H9 (cell line): Measurements from ENCODE around the gene GRID2. TPM values are rescaled to one million over a fixed set of nuclear protein-coding genes. Genes with fewer than 3 reads are reported as not detected.

Experiments used
- DNase-seq: peaks from one replicate; pipeline ENCODE4 v3.0.0-alpha.2; 2017
- H2AFZ ChIP-seq: one replicate; pipeline ENCODE4 v1.6.1; 2013; ENCODE audit warnings: mild to moderate bottlenecking, low read length, control low read depth, moderate library complexity
- H2AK5ac ChIP-seq: 2 replicates; pipeline ENCODE4 v1.6.1; 2013; ENCODE audit warnings: low read length, control low read depth, mixed read lengths; ENCODE audit not compliant: insufficient read length
- H2BK120ac ChIP-seq: one replicate; pipeline ENCODE4 v1.6.1; 2013; ENCODE audit warnings: low read depth, mild to moderate bottlenecking, low read length, control low read depth, inconsistent platforms; ENCODE audit not compliant: poor library complexity, severe bottlenecking
- H2BK12ac ChIP-seq: 2 replicates; pipeline ENCODE4 v1.6.1; 2013; ENCODE audit warnings: low read length, control low read depth, mixed read lengths, low read depth; ENCODE audit not compliant: insufficient read length
- H2BK15ac ChIP-seq: 2 replicates; pipeline ENCODE4 v1.6.1; 2013; ENCODE audit warnings: low read depth, low read length, control low read depth
- H2BK20ac ChIP-seq: one replicate; pipeline ENCODE4 v1.6.1; 2013; ENCODE audit warnings: low read depth, mild to moderate bottlenecking, low read length, control low read depth, inconsistent platforms; ENCODE audit not compliant: poor library complexity, severe bottlenecking
- H2BK5ac ChIP-seq: 2 replicates; pipeline ENCODE4 v1.6.1; 2013; ENCODE audit warnings: low read length, control low read depth, mixed read lengths; ENCODE audit not compliant: insufficient read length
- H3K14ac ChIP-seq: 2 replicates; pipeline ENCODE4 v1.6.1; 2013; ENCODE audit warnings: low read length, control low read depth; ENCODE audit not compliant: insufficient read depth
- H3K18ac ChIP-seq: 2 replicates; pipeline ENCODE4 v1.6.1; 2013; ENCODE audit warnings: low read depth, mild to moderate bottlenecking, mixed read lengths, low read length, control low read depth; ENCODE audit not compliant: insufficient read length
- H3K23ac ChIP-seq: 2 replicates; pipeline ENCODE4 v1.6.1; 2013; ENCODE audit warnings: low read length, control low read depth, mixed read lengths, low read depth; ENCODE audit not compliant: insufficient read length
- H3K23me2 ChIP-seq: 2 replicates; pipeline ENCODE4 v1.6.1; 2013; ENCODE audit warnings: low read depth, mild to moderate bottlenecking, mixed read lengths, low read length, control low read depth; ENCODE audit not compliant: insufficient read length, poor library complexity, severe bottlenecking
- H3K27ac ChIP-seq: 2 replicates; pipeline ENCODE4 v1.5.1; 2013; ENCODE audit warnings: low read length, control low read depth, mixed read lengths, low read depth; ENCODE audit not compliant: insufficient read length
- H3K27me3 ChIP-seq: 2 replicates; pipeline ENCODE4 v1.6.1; 2013; ENCODE audit warnings: low read length, control low read depth, inconsistent platforms; ENCODE audit not compliant: insufficient read depth
- H3K4ac ChIP-seq: 2 replicates; pipeline ENCODE4 v1.6.1; 2013; ENCODE audit warnings: low read depth, mild to moderate bottlenecking, control low read depth, inconsistent platforms, low read length, moderate library complexity
- H3K4me1 ChIP-seq: 2 replicates; pipeline ENCODE4 v1.6.1; 2013; ENCODE audit warnings: low read length, control low read depth, inconsistent platforms; ENCODE audit not compliant: insufficient read depth
- H3K4me2 ChIP-seq: 2 replicates; pipeline ENCODE4 v1.6.1; 2013; ENCODE audit warnings: low read length, control low read depth, mixed read lengths; ENCODE audit not compliant: insufficient read length, insufficient read depth
- H3K56ac ChIP-seq: 2 replicates; pipeline ENCODE4 v1.6.1; 2013; ENCODE audit warnings: low read depth, mild to moderate bottlenecking, mixed read lengths, low read length, control low read depth; ENCODE audit not compliant: insufficient read length
- H3K79me1 ChIP-seq: 2 replicates; pipeline ENCODE4 v1.6.1; 2013; ENCODE audit warnings: low read depth, mild to moderate bottlenecking, moderate library complexity, low read length, control low read depth, inconsistent platforms; ENCODE audit not compliant: insufficient read depth, poor library complexity, severe bottlenecking
- H3K79me2 ChIP-seq: 2 replicates; pipeline ENCODE4 v1.6.1; 2013; ENCODE audit warnings: low read length, control low read depth, inconsistent platforms; ENCODE audit not compliant: insufficient read depth
- H3K9ac ChIP-seq: 2 replicates; pipeline ENCODE4 v1.6.1; 2013; ENCODE audit warnings: low read length, control low read depth, mixed read lengths; ENCODE audit not compliant: insufficient read length; ENCODE audit errors: extremely low read depth
- H3K9me3 ChIP-seq: one replicate; pipeline ENCODE4 v1.6.1; 2013; ENCODE audit warnings: low read depth, low read length, inconsistent platforms; ENCODE audit not compliant: control insufficient read depth
- H3T11ph ChIP-seq: one replicate; pipeline ENCODE4 v1.6.1; 2013; ENCODE audit warnings: mild to moderate bottlenecking, low read length, control low read depth, inconsistent platforms
- H4K20me1 ChIP-seq: one replicate; pipeline ENCODE4 v1.6.1; 2013; ENCODE audit not compliant: control insufficient read depth, insufficient read length, insufficient read depth
- H4K5ac ChIP-seq: 2 replicates; pipeline ENCODE4 v1.6.1; 2013; ENCODE audit warnings: low read depth, mild to moderate bottlenecking, mixed read lengths, low read length, control low read depth; ENCODE audit not compliant: insufficient read length
- H4K8ac ChIP-seq: replicated peaks from 2 replicates; pipeline ENCODE4 v1.6.1; 2013; ENCODE audit warnings: low read length, control low read depth, mixed read lengths, low read depth; ENCODE audit not compliant: insufficient read length
- H4K91ac ChIP-seq: 2 replicates; pipeline ENCODE4 v1.6.1; 2013; ENCODE audit warnings: low read depth, mild to moderate bottlenecking, moderate library complexity, mixed read lengths, low read length, control low read depth; ENCODE audit not compliant: insufficient read length
- H3K27ac Mint-ChIP-seq, 3 experiments: 2 replicates in 2 of 3; 3 replicates in 1 of 3; pipeline ENCODE4 v1.8.0; 2020 to 2021; ENCODE audit warnings: mixed read lengths in 3 of 3, mild to moderate bottlenecking in 1 of 3, moderate library complexity in 1 of 3
- H3K27me3 Mint-ChIP-seq: 2 replicates; pipeline ENCODE4 v1.8.0; 2021; ENCODE audit warnings: low read depth, mild to moderate bottlenecking, moderate library complexity, mixed read lengths
- H3K36me3 Mint-ChIP-seq, 3 experiments: 2 replicates in 2 of 3; 3 replicates in 1 of 3; pipeline ENCODE4 v1.8.0; 2020 to 2021; ENCODE audit warnings: low read depth in 3 of 3, mixed read lengths in 3 of 3; ENCODE audit not compliant: insufficient read depth in 1 of 3
- H3K4me1 Mint-ChIP-seq, 2 experiments: 2 replicates each; pipeline ENCODE4 v1.8.0; 2020; ENCODE audit warnings: mixed read lengths in 2 of 2
- H3K4me3 Mint-ChIP-seq, 2 experiments: 2 replicates in 1 of 2; 3 replicates in 1 of 2; pipeline ENCODE4 v1.8.0; 2020 to 2021; ENCODE audit warnings: mild to moderate bottlenecking in 2 of 2, mixed read lengths in 2 of 2, moderate library complexity in 1 of 2
- H3K9me3 Mint-ChIP-seq, 2 experiments: 2 replicates in 1 of 2; 3 replicates in 1 of 2; pipeline ENCODE4 v1.8.0; 2020; ENCODE audit warnings: mild to moderate bottlenecking in 2 of 2, mixed read lengths in 2 of 2, moderate library complexity in 1 of 2
- CTCF ChIP-seq: fragments of 200-600 bp; sonication (generic); conservative IDR thresholded peaks from 3 replicates; pipeline ENCODE4 v1.8.0; 2021; ENCODE audit warnings: antibody characterized with exemption, mild to moderate bottlenecking
- WGBS: extraction: QIAGEN DNeasy Blood & Tissue Kit; methylation state at CpG from one replicate; pipeline ENCODE4 v1.1.7; 2013; ENCODE audit warnings: missing lambda C conversion rate, low lambda C conversion rate, mixed read lengths; ENCODE audit not compliant: insufficient read length; ENCODE audit errors: extremely low coverage; 5-methylcytosine and 5-hydroxymethylcytosine counted together
- total RNA-seq: library from RNA; stranded (reverse); gene quantifications from 2 replicates; pipeline ENCODE4 v1.2.1, GENCODE V29; 2021

GRID2 gene
- total RNA-seq, 1 experiment from 2014 or later, result 21.8 TPM

- Histone ChIP-seq H3K23me2 (no peaks in the 10 kb centered on the region), H3K56ac (no peak overlapping the region), H3K23ac (no peak overlapping the region), H4K20me1 (no peaks in the 10 kb centered on the region), H3K14ac (peak overlapping the region; percentile 20; the same call in 1 of the 2 replicates), H3K9me3 (no peaks in the 10 kb centered on the region), H3K4ac (no peak overlapping the region), H3K4me1 (no peaks in the 10 kb centered on the region), H2BK15ac (no peak overlapping the region), H3K27me3 (no peaks in the 10 kb centered on the region), H4K5ac (no peak overlapping the region), H2AFZ (no peak overlapping the region), H4K91ac (no peak overlapping the region), H3K4me2 (no peak overlapping the region), H3T11ph (no peak overlapping the region), H2BK20ac (no peak overlapping the region), H2AK5ac (no peak overlapping the region), H3K79me1 (no peaks in the 10 kb centered on the region), H2BK12ac (no peak overlapping the region), H2BK5ac (no peak overlapping the region), H3K79me2 (0 out of 2 replicates have a peak, but pooled peaks cover 2% of the 10 kb centered on the region), H3K27ac (no peak overlapping the region), H3K9ac (no peak overlapping the region), H3K18ac (no peak overlapping the region), H4K8ac (no peak overlapping the region), H2BK120ac (no peak overlapping the region)
- H3K27me3 Mint-ChIP-seq, result no peaks in the 10 kb centered on the region; the same call in 1 of the 2 replicates
- WGBS, result no CpG with 5 or more reads among the region's 5 CpGs
- peaks cover 7 to 11% of the 10 kb centered on the region in 2 experiments for H3K4me1 Mint-ChIP-seq
- H3K36me3 Mint-ChIP-seq, result no peaks in the 10 kb centered on the region; a peak in 1 of 7 replicates
- no peak for DNase-seq
- no peaks in the 10 kb centered on the region for H3K9me3 Mint-ChIP-seq
- no peak for TF ChIP-seq CTCF
- peak overlapping the region in 1 of 3 experiments; percentile 11; a peak in 1 of 7 replicates for H3K27ac Mint-ChIP-seq
- H3K4me3 Mint-ChIP-seq, result no peak overlapping the region
Measured at GRCh38 chr4:93767917-93768316, 1464.2 kb downstream of the GRID2 start.
